MM.1S (cell line): ENCODE measurements around the gene CBX7.

ENCODE experiments used
- DNase-seq: peaks from one replicate; pipeline ENCODE4 v3.0.0-alpha.2; 2015
- H2AFZ ChIP-seq: fragments of 300-600 bp; sonication (generic); 2 replicates; pipeline ENCODE4 v1.6.0; 2016; ENCODE audit warnings: antibody characterized with exemption, low read length
- H3F3A ChIP-seq: fragments of 300-600 bp; sonication (generic); 2 replicates; pipeline ENCODE4 v1.6.1; 2016; ENCODE audit warnings: mild to moderate bottlenecking, antibody characterized with exemption, low read length, moderate library complexity, mixed read lengths; ENCODE audit not compliant: insufficient read depth
- H3K27ac ChIP-seq: fragments of 300-600 bp; sonication (generic); 2 replicates; pipeline ENCODE4 v1.5.1; 2016; ENCODE audit warnings: mild to moderate bottlenecking, low read length
- H3K27me3 ChIP-seq: fragments of 300-600 bp; sonication (generic); replicated peaks from 2 replicates; pipeline ENCODE4 v1.6.0; 2016; ENCODE audit warnings: low read length; ENCODE audit not compliant: insufficient read depth
- H3K36me3 ChIP-seq: fragments of 300-600 bp; sonication (generic); replicated peaks from 2 replicates; pipeline ENCODE4 v1.6.1; 2016; ENCODE audit warnings: mild to moderate bottlenecking, low read length, mixed read lengths; ENCODE audit not compliant: insufficient read depth
- H3K4me1 ChIP-seq: fragments of 300-600 bp; sonication (generic); 2 replicates; pipeline ENCODE4 v1.6.1; 2016; ENCODE audit warnings: low read length, mixed read lengths
- H3K4me2 ChIP-seq: fragments of 300-600 bp; sonication (generic); 2 replicates; pipeline ENCODE4 v1.6.0; 2016; ENCODE audit warnings: low read depth, low read length
- H3K4me3 ChIP-seq: fragments of 300-600 bp; sonication (generic); 2 replicates; pipeline ENCODE4 v1.5.1; 2016; ENCODE audit warnings: low read length, mixed read lengths
- H3K79me2 ChIP-seq: fragments of 300-600 bp; sonication (generic); 2 replicates; pipeline ENCODE4 v1.6.1; 2016; ENCODE audit warnings: mixed run types, low read length, mixed read lengths
- H3K9ac ChIP-seq: fragments of 300-600 bp; sonication (generic); 2 replicates; pipeline ENCODE4 v1.6.1; 2016; ENCODE audit warnings: low read length, mixed read lengths
- H3K9me2 ChIP-seq: fragments of 300-600 bp; sonication (generic); replicated peaks from 2 replicates; pipeline ENCODE4 v1.6.1; 2016; ENCODE audit warnings: mild to moderate bottlenecking, low read length, mixed read lengths; ENCODE audit not compliant: insufficient read depth
- H3K9me3 ChIP-seq: fragments of 300-600 bp; sonication (generic); replicated peaks from 2 replicates; pipeline ENCODE4 v1.6.1; 2016; ENCODE audit warnings: mild to moderate bottlenecking, low read length, mixed read lengths; ENCODE audit not compliant: insufficient read depth
- H4K20me1 ChIP-seq: fragments of 300-600 bp; sonication (generic); 2 replicates; pipeline ENCODE4 v1.6.1; 2016; ENCODE audit warnings: mild to moderate bottlenecking, low read length, moderate library complexity, mixed read lengths; ENCODE audit not compliant: insufficient read depth
- CTCF ChIP-seq: fragments of 300-600 bp; sonication (generic); IDR thresholded peaks from 2 replicates; pipeline ENCODE4 v1.5.1; 2016; ENCODE audit warnings: antibody characterized with exemption, low read length, mixed read lengths
- EZH2 ChIP-seq: fragments of 300-600 bp; sonication (generic); optimal IDR thresholded peaks from 2 replicates; pipeline ENCODE3; 2017; ENCODE audit warnings: low read depth, mild to moderate bottlenecking, antibody characterized with exemption, low read length, mixed read lengths
- EZH2phosphoT487 ChIP-seq: fragments of 300-600 bp; sonication (generic); IDR thresholded peaks from 2 replicates; pipeline ENCODE4 v1.6.1; 2018; ENCODE audit warnings: antibody characterized with exemption, low read length

Gene CBX7

GRCh38 chr22:39084666-39085065, 67.8 kb downstream of the CBX7 start:
- Histone ChIP-seq H3K79me2 (peaks cover 13% of the 10 kb centered on the region), H3K4me3 (no peak overlapping the region), H2AFZ (no peak overlapping the region), H3K4me1 (no peaks in the 10 kb centered on the region), H4K20me1 (no peaks in the 10 kb centered on the region), H3K9me2 (no peaks in the 10 kb centered on the region), H3K9me3 (no peaks in the 10 kb centered on the region), H3K27ac (no peak overlapping the region), H3F3A (peaks cover 4% of the 10 kb centered on the region; the same call in 1 of the 2 replicates), H3K36me3 (no peaks in the 10 kb centered on the region), H3K9ac (no peak overlapping the region), H3K4me2 (no peak overlapping the region), H3K27me3 (no peaks in the 10 kb centered on the region)
- no peak for DNase-seq
- TF ChIP-seq EZH2phosphoT487 (no peak), EZH2 (no peak), CTCF (no peak)

- Histone ChIP-seq H3K4me2 (no peak overlapping the region), H3K4me1 (no peaks in the 10 kb centered on the region)
- no peak for TF ChIP-seq EZH2
- no peak for TF ChIP-seq EZH2phosphoT487
- TF ChIP-seq CTCF = no peak
Measured at GRCh38 chr22:39083212-39084165, 69.0 kb downstream of the CBX7 start.

GRCh38 chr22:39081598-39081997, 70.9 kb downstream of the CBX7 start:
- Histone ChIP-seq H3K4me2 (no peak overlapping the region), H4K20me1 (no peaks in the 10 kb centered on the region), H3K36me3 (no peaks in the 10 kb centered on the region), H2AFZ (no peak overlapping the region), H3F3A (peaks cover 7% of the 10 kb centered on the region), H3K9me2 (no peaks in the 10 kb centered on the region), H3K4me1 (no peaks in the 10 kb centered on the region), H3K4me3 (no peak overlapping the region), H3K9me3 (no peaks in the 10 kb centered on the region), H3K27me3 (no peaks in the 10 kb centered on the region), H3K27ac (no peak overlapping the region), H3K79me2 (peaks cover 34% of the 10 kb centered on the region), H3K9ac (no peak overlapping the region)
- DNase-seq = no peak
- no peak for TF ChIP-seq EZH2phosphoT487
- TF ChIP-seq CTCF = no peak
- TF ChIP-seq EZH2 = no peak

More at GRCh38 chr22:39083212-39084165, 69.0 kb downstream of the CBX7 start:
- H3K36me3 ChIP-seq = no peaks in the 10 kb centered on the region
- H3K27ac ChIP-seq = no peak overlapping the region
- no peaks in the 10 kb centered on the region for H3K27me3 ChIP-seq
- H3K9ac ChIP-seq = no peak overlapping the region
- H2AFZ ChIP-seq = no peak overlapping the region
- no peak overlapping the region for H3K4me3 ChIP-seq
- peaks cover 21% of the 10 kb centered on the region for H3K79me2 ChIP-seq
- H3K9me2 ChIP-seq = no peaks in the 10 kb centered on the region
- no peaks in the 10 kb centered on the region for H4K20me1 ChIP-seq
- peaks cover 4% of the 10 kb centered on the region; the same call in 1 of the 2 replicates for H3F3A ChIP-seq
- no peaks in the 10 kb centered on the region for H3K9me3 ChIP-seq
- DNase-seq = no peak
